Central memory CD4-positive, alpha-beta T cell (primary cell): ENCODE data around the gene F3.

ENCODE experiments used
- DNase-seq: peaks from one replicate; pipeline ENCODE4 v3.0.0; 2022

F3 gene

GRCh38 chr1:94526152-94526980, 15.2 kb downstream of the F3 start:
- DNase-seq: no peak

GRCh38 chr1:94524531-94524930, 17.0 kb downstream of the F3 start:
- DNase-seq: no peak

- no peak for DNase-seq
Observed at GRCh38 chr1:94522304-94522703, 19.3 kb downstream of the F3 start.

DNA sequence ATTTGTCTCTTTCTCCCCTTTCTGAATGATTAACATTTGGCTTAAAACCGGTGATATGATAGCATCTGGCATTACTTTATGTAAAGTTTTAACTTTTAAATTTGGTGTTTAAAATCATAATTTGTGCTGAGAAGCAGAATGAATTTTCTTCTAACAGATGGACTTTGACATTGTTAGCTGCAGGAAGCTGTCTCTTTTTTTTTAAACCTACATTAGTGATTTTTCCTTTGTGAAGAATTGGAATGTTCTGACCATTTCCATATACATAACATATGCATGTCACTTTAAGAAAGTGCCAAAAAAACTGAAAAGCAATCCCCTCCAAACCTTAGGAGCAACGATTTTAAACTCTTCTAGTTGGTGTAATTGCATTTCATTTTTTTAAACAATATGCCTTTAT, 22.2 kb downstream of the F3 start:
- no peak for DNase-seq

DNA sequence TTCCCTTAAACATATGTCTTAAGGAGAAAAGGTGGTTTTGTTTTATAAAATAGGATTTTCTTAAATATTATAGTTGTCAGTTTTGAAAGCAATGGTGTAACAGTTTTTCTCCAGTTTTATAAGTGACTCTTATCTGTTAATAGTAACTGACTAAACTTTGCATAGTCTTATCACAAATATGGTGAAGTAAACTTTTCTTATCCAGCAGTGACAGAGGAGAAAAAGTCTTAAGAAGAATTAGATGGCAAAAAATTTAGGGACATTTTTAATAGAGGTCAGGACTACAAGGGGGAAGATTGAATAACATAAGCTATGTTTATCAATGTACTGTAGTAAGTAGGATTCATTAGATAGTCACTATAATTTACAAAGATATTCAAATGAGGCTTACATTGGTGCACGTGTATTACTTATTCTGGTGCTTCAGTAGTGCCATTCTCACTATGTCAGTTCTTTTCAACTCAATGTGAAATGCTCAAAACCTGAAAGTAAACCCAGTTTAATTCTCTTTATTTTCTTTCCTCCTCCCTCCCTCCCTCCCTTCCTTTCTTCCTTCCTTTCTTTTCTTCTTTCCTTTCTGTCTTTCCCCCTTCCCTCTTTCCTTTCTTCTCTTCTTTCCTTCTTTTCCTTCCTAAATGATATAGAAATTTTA, 26.1 kb downstream of the F3 start:
- DNase-seq: no peak

DNA sequence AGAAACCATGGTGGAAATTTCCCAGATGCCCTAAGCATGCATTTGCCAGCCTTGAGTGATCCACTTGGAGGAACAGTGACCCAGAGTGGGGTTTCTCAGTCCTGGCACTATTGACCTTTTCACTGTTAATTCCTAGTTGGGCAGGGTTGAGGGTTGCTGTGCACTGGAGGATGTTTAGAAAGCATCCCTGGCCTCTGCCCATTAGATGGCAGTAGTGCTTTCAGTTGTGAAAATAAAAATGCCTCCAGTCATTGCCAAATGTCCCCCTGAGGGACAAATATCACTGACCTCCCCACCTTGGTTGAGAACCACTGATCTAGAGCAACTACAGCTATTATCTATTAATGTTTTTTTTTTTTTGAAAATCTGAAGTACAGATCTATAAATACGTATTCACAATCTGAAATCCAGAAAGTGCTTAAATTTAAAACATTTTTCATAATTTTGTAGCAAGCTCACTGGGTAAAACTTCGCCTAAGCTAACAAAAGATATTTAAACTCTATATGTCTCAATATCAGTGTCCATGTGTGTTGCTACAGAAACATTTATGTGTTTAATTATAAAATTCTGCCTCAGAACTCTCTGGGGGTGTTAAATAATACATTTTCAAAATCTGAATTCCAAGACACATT, 27.3 kb downstream of the F3 start:
- DNase-seq: no peak

- DNase-seq: no peak
Observed at GRCh38 chr1:94512816-94513215, 28.7 kb downstream of the F3 start.

GRCh38 chr1:94504601-94505000, 37.0 kb downstream of the F3 start:
- DNase-seq: no peak

GRCh38 chr1:94503153-94503552, 38.4 kb downstream of the F3 start:
- DNase-seq: no peak

- no peak for DNase-seq
Observed at GRCh38 chr1:94501935-94502334, 39.6 kb downstream of the F3 start.

- DNase-seq: no peak
Observed at GRCh38 chr1:94501426-94501825, 40.1 kb downstream of the F3 start.

DNA sequence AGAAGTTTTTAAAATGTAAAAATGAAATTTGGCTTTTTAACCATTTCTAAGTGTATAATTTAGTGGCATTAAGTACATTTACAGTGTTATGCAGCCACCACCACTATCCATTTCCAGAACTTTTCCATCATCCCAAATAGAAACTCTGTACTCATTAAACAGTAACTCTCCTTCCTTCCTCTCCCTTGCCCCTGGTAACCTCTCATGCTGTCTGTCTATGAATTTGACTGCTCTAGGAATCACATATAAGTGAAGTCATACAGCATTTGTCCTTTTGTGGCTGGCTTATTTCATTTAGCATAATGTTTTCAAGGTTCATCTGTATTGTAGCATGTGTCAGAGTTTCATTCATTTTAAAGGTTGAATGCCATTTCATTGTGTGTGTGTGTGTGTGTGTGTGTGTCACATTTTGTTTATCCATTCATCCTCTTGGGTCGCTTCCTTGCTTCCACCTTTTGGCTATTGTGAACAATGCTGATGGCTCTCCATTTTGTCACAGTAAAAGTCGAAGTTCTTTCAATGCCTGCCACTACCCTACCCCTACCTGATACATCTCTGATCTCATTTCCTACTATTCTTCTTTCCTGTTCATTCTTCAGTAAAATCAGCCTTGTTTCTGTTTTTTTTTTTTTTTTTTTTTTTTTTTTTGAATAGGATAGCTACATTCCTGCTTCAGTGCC, 45.3 kb downstream of the F3 start:
- DNase-seq: no peak

DNA sequence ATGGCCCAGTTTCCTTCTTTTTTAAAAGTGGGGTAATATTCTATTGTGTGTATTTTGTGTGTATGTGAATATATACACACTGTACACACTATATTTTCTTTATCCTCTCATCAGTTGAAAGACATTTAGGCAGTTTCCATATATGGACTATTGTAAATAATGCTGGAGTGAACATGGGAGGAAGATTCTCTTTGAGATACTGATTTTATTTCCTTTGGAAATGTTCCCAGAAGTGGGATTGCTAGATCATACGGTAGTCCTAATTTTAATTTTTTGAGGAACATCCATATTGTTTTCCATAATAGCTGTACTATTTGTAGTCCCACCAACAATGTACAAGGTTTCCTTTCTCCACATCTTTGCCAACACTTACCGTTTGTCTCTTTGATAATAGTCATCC, 51.0 kb downstream of the F3 start:
- DNase-seq: no peak

DNA sequence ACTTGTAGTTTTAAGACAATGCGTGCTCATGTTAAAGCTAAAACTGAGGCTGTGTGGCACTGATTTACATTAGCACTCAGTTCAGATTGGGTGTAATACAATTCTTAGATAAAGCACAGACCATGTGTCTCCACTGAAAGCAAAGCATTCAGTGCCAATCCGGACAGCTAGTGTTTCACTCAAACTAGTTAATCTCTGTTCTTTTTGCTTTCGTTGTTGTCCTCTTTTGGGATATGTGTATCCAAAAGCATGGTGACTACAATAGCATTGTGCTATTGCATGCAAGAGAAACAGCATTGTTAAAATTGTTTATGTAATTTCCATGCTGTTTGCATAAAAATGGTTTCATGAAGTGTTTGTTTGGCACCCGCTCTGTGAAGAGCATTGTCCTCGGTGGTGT, 54.6 kb downstream of the F3 start:
- DNase-seq: no peak

DNA sequence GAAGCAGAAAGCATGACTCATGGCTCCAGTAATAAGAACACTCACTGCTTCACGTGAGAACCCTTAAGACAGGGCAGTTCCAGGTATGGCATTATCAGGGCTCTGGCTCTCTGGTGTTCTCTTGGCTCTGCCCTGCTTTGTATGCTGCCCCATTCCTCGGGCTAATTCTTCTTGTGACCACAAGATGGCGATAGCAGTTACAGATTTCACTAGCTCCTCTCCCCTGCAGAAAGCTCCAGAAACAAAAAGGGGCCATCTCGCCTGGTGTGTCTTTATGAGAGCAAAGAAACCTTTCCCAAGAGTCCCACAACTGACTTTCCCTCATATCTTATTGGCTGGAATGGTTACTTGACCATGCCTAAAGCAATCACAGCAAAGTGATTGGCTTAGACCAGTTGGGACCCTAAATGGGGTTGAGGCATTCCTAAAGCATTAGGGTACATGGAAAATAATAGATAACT, 60.1 kb downstream of the F3 start:
- DNase-seq: peak; percentile 30

GRCh38 chr1:94479682-94480081, 61.9 kb downstream of the F3 start:
- DNase-seq: no peak
